Epithelial cell of esophagus (primary cell): ENCODE data around the gene ENTR1.

Experiments
- DNase-seq: peaks from one replicate; pipeline ENCODE4 v3.0.0; 2010; ENCODE audit warnings: low read depth
- H3K4me3 ChIP-seq: 2 replicates; pipeline ENCODE4 v1.5.1; 2011; ENCODE audit warnings: mild to moderate bottlenecking, low read length, control low read depth
- CTCF ChIP-seq: IDR thresholded peaks from 2 replicates; pipeline ENCODE4 v1.5.1; 2011; ENCODE audit warnings: low read depth, mild to moderate bottlenecking, low read length, control low read depth, inconsistent platforms; ENCODE audit not compliant: insufficient read depth; ENCODE audit errors: missing control alignments

ENTR1 gene

DNA sequence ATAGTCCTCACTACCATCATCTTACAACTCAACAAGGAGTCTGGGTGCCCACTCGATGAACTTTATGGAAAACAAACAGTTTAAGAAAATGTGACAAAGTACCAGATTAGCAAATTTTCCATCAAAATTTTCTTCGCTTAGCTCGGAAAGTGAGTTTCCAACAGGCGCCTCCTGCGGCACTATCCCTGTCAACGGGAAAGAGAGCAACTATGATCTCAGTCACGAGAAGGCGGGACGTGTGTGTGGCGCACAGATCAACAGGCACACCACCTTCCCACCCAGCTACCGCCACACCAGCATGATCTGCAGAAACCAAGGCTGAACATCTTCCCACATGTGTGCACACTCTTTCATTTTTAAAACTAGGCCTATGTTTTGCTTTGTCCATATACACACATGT is 42.9 kb upstream of the ENTR1 start:
- TF ChIP-seq CTCF, result no peak
- no peak for DNase-seq
- no peak overlapping the region for H3K4me3 ChIP-seq

DNA sequence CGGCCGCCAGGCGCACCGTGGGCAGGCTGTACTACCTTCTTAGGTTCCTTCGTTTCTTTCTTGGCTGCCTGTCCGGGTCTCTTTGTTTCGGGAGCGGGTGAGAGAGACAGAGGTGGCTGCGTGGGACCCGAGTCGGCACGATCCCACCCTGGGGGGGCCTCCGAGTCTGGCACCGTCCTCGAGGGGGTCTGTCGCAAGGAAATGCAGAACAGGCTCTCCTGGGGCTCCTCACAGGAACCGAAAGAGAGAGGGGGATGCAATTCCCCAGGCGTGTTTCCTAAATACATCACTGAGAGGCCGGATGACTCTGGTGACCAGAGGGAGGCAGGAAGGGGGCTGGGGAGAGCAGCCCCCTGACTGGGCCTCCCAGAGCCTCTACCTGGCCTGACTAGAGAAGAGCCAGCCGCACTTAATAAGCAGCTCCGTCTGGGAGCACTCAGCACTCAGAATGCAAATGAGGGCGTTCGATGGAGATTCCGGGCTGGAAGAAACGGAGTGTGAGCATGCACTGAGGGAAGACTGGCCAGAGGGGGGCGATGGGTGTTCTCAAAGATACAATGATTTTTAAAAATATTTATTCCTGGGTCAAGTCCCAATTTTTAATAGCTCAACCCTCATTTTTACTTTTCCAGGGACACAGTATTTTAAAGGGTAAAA is 40.9 kb upstream of the ENTR1 start:
- DNase-seq, result no peak
- TF ChIP-seq CTCF, result no peak
- H3K4me3 ChIP-seq, result no peak overlapping the region

- no peak for TF ChIP-seq CTCF
- H3K4me3 ChIP-seq, result no peak overlapping the region
- DNase-seq, result no peak
Observed at GRCh38 chr9:136448655-136449054, 38.2 kb upstream of the ENTR1 start.

DNA sequence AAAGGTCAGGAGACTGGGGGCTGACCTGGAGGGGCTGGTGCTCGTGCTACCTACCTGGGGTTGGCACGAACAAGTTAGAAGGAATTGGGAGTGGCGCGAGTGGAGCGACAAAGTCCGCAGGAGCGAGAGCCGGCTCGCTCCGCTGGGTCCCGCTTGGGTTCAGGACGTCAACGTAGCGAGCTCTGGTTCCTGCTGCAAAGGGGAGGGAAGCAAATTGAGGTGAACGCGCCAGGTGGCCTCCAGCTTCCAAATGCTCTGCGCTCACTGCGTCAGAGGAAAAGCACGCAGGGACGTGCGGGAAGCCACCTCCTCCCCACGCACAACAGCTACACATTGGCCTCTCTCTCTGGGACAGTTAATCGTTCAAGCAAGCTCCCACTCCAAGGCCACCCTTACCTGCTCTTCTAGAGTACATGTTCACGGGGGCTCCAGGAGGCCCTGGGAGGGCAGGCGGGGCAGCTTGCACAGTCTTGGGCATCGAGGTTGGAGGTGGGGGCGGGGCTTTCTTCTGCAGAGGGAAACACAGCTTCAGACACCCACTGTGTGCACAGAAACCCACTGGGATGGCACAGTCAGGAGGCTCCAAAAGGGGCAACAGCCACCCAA is 36.9 kb upstream of the ENTR1 start:
- no peak for TF ChIP-seq CTCF
- H3K4me3 ChIP-seq, result no peak overlapping the region
- no peak for DNase-seq

GRCh38 chr9:136445799-136446198 is 35.4 kb upstream of the ENTR1 start:
- no peak for TF ChIP-seq CTCF
- no peak overlapping the region for H3K4me3 ChIP-seq
- DNase-seq, result no peak

DNA sequence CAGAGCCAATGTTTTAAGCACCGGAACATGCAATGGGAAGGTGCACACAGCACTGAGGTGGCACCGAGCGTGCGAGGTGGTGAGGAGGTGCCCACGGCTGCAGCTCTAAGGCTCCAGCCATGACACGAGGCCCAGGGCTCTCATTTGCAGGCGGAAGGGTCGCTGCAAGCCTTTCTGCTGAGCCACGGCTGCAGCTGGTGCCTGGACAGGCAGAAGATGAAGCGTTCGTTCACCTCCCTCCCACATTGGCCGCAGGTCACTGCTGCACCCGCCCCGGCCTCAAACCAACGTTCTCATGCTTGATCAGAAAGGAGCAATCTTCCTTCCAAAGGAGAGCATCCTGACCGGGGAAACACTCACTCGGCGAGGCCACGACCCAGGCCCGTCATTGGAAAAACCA is 33.7 kb upstream of the ENTR1 start:
- TF ChIP-seq CTCF, result no peak
- H3K4me3 ChIP-seq, result no peak overlapping the region
- no peak for DNase-seq

- no peak for DNase-seq
- TF ChIP-seq CTCF, result no peak
Observed at GRCh38 chr9:136443687-136444086, 33.3 kb upstream of the ENTR1 start.

More at GRCh38 chr9:136443687-136444086, 33.3 kb upstream of the ENTR1 start:
- H3K4me3 ChIP-seq, result no peak overlapping the region
